ENCODE data around the gene CNTNAP2.

GRCh38 chr7:148330822-148331221 is 2214.2 kb downstream of the CNTNAP2 start:
- TF ChIP-seq TAL1 (IDR thresholded peaks at IDR 0.05) (no peak), BCL6 (CRISPR knock-in tag; IDR thresholded peaks at IDR 0.05) (no peak), ZNF121 (CRISPR knock-in tag; conservative IDR thresholded peaks at IDR 0.05) (no peak), EGR1 (conservative IDR thresholded peaks at IDR 0.05) (no peak), MEF2A (IDR thresholded peaks at IDR 0.05; ENCODE audit: control insufficient read depth, low read depth, low read length) (no peak), RBFOX2 (IDR thresholded peaks at IDR 0.05; ENCODE audit: low read depth, low read length) (no peak), FOXK1 (CRISPR knock-in tag; IDR thresholded peaks at IDR 0.05; ENCODE audit: borderline replicate concordance) (no peak), ZKSCAN3 (CRISPR knock-in tag; IDR thresholded peaks at IDR 0.05) (no peak)
